Breast epithelium (tissue), 4 donors: Measurements from ENCODE around the gene GCH1. TPM values are rescaled to one million over a fixed set of nuclear protein-coding genes. Genes with fewer than 3 reads are reported as not detected.

Experiments
- DNase-seq, 2 donors: peaks; one replicate each; pipeline ENCODE4 v3.0.0-alpha.2; 2019; ENCODE audit warnings: low spot score in 2 of 2
- H3K27ac ChIP-seq, 2 donors: fragments of 200-600 bp; sonication (generic) in 1 of 2; one replicate each; pipeline ENCODE4 v1.5.1; 2016 to 2019; ENCODE audit warnings: mild to moderate bottlenecking in 1 of 2
- H3K27me3 ChIP-seq, 2 donors: fragments of 200-600 bp; sonication (generic) in 1 of 2; one replicate each; pipeline versions ENCODE4 v1.5.1 to v1.6.0; 2017 to 2019; ENCODE audit warnings: control low read depth in 1 of 2, mild to moderate bottlenecking in 1 of 2
- H3K36me3 ChIP-seq: fragments of 200-600 bp; one replicate; pipeline ENCODE4 v1.5.1; 2019
- H3K4me1 ChIP-seq, 2 donors: fragments of 200-600 bp; sonication (generic); one replicate each; pipeline ENCODE4 v1.5.1; 2016 to 2019; ENCODE audit warnings: control low read depth in 1 of 2
- H3K4me3 ChIP-seq, 3 donors: fragments of 200-600 bp; sonication (generic); 1 replicate in 2 of 3; 2 replicates in 1 of 3; pipeline ENCODE4 v1.5.1; 2016 to 2019; ENCODE audit warnings: mild to moderate bottlenecking in 3 of 3, moderate library complexity in 2 of 3
- H3K9me3 ChIP-seq, 2 donors: fragments of 200-600 bp; sonication (generic) in 1 of 2; one replicate each; pipeline ENCODE4 v1.5.1; 2016 to 2019; ENCODE audit warnings: control low read depth in 1 of 2
- POLR2A ChIP-seq: fragments of 450-650 bp; IDR thresholded peaks from one replicate; pipeline ENCODE4 v1.6.1; 2016; ENCODE audit warnings: antibody characterized with exemption, mild to moderate bottlenecking, moderate library complexity
- POLR2AphosphoS5 ChIP-seq, 3 donors: sonication (generic); formaldehyde crosslinking; IDR thresholded peaks; one replicate each; pipeline ENCODE4 v1.6.1; 2017; ENCODE audit warnings: antibody characterized with exemption in 3 of 3
- intact Hi-C: fragments of 100-400 bp; cut with DNase I; formaldehyde crosslinking; loops from one replicate; pipeline ENCODE4 v1.15.1; 2023; ENCODE audit warnings: low total_unique reads
- total RNA-seq, 3 donors: library from RNA; depleted of rRNA; stranded (reverse); fragments of >200 nt; gene quantifications; one replicate each; pipeline ENCODE4 v1.1.0, GENCODE V29; 2016
- TF ChIP-seq, protein P1 (sequence below), 3 donors: fragments of 450-650 bp; IDR thresholded peaks; one replicate each; pipeline ENCODE4 v1.5.1; 2016 to 2017; ENCODE audit warnings: antibody characterized with exemption in 3 of 3, mild to moderate bottlenecking in 3 of 3, moderate library complexity in 3 of 3

The GCH1 gene
- total RNA-seq, 3 donors from 2014 or later, result 3.4 to 20.1 (median 19.3) TPM

DNA sequence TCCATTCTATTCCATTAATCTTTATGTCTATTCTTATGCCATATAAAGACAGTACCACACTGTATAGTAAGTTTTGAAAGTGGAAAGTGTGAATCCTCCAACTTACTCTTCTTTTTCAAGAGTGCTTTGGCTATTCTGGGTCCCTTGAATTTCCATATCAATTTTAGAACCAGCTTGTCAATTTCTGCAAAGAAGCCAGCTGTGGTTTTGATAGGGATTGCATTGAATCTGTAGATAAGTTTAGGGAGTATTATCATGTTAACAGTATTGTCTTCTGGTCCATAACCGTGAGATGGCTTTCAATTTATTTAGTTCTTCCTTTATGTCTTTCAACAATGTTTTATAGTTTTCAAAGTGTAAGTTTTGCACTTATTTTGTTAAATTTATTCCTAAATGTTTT, 34.2 kb upstream of the GCH1 start:
- H3K4me3 ChIP-seq, result no peak overlapping the region

DNA sequence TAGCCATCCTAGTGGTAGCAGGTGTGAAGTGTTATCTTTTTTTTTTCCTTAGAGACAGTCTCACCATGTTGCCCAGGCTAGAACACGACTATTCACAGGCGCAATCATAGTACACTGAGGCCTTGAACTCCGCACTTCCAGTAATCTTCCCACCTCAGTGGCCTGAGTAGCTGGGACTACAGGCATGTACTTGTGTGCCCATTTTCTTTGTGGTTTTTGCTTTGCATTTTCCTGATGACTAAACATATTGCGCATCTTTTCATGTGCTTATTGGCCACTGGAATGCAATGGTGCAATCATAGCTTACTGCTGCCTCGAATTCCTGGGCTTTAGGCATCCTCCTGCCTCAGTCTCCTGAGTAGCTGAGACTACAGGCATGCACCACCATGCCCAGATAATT, 33.3 kb upstream of the GCH1 start:
- Histone ChIP-seq H3K27me3 (no peaks in the 10 kb centered on the region), H3K4me1 (no peaks in the 10 kb centered on the region), H3K4me3 (no peak overlapping the region), H3K36me3 (no peaks in the 10 kb centered on the region), H3K9me3 (no peaks in the 10 kb centered on the region), H3K27ac (no peak overlapping the region)
- TF ChIP-seq, protein P1, sequence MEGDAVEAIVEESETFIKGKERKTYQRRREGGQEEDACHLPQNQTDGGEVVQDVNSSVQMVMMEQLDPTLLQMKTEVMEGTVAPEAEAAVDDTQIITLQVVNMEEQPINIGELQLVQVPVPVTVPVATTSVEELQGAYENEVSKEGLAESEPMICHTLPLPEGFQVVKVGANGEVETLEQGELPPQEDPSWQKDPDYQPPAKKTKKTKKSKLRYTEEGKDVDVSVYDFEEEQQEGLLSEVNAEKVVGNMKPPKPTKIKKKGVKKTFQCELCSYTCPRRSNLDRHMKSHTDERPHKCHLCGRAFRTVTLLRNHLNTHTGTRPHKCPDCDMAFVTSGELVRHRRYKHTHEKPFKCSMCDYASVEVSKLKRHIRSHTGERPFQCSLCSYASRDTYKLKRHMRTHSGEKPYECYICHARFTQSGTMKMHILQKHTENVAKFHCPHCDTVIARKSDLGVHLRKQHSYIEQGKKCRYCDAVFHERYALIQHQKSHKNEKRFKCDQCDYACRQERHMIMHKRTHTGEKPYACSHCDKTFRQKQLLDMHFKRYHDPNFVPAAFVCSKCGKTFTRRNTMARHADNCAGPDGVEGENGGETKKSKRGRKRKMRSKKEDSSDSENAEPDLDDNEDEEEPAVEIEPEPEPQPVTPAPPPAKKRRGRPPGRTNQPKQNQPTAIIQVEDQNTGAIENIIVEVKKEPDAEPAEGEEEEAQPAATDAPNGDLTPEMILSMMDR (IDR thresholded peaks at IDR 0.05), result no peak
- TF ChIP-seq POLR2AphosphoS5 (IDR thresholded peaks at IDR 0.05), result no peak
- TF ChIP-seq POLR2A, result no peak
- DNase-seq, result no peak
- intact Hi-C loops, result no loop called here

More for the DNA sequence above, 34.2 kb upstream of the GCH1 start:
- DNase-seq, result no peak
- H3K4me1 ChIP-seq, result no peaks in the 10 kb centered on the region
- H3K27me3 ChIP-seq, result no peaks in the 10 kb centered on the region
- intact Hi-C loops, result no loop called here
- TF ChIP-seq POLR2AphosphoS5 (IDR thresholded peaks at IDR 0.05) (no peak), POLR2A (no peak)
- TF ChIP-seq, protein P1 (IDR thresholded peaks at IDR 0.05), result no peak
- no peaks in the 10 kb centered on the region for H3K36me3 ChIP-seq
- H3K27ac ChIP-seq, result no peak overlapping the region
- no peaks in the 10 kb centered on the region for H3K9me3 ChIP-seq

DNA sequence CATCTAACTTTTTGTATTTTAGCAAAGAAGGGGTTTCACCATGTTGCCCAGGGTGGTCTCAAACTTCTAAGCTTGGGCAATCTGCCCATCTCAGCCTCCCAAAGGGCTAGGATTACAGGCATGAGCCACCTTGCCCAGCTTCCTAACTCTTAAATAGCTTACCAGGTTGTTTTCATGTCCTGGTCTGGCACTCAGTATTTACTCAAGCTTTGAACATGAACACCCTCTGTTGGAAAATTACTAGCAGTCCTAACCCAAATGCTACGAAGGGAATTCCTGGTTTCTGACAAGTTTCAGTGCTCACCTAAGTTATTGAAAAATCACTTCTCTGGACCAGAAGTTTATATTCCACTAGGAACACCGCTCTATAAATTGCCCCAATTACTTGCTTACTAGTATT, 32.5 kb upstream of the GCH1 start:
- no peak for TF ChIP-seq POLR2AphosphoS5 (IDR thresholded peaks at IDR 0.05)
- TF ChIP-seq POLR2A, result no peak
- intact Hi-C loops, result no loop called here
- H3K9me3 ChIP-seq, result no peaks in the 10 kb centered on the region

DNA sequence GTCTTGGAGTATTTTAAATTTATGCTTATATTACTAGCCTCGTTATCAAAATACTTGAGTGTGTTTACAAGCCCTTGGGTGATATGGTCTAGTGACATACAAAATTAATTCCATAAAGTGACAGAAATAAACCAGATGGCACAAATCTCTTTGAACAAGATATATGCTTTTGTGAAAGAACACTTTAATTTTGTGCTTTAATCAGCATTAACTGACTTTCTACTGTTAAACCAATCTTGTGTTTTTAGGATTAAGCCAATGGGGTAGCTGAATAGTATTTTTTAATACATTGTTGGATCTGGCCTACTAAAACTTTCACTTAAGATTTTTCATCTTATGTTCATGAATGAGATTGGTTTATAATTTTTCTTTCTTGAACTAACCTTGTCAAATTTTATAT, 30.4 kb upstream of the GCH1 start:
- H3K9me3 ChIP-seq, result no peaks in the 10 kb centered on the region
- H3K4me1 ChIP-seq, result no peaks in the 10 kb centered on the region
- no peaks in the 10 kb centered on the region for H3K36me3 ChIP-seq
- intact Hi-C loops, result no loop called here
- no peak overlapping the region for H3K27ac ChIP-seq
- no peaks in the 10 kb centered on the region for H3K27me3 ChIP-seq
- H3K4me3 ChIP-seq, result no peak overlapping the region
- no peak for TF ChIP-seq POLR2AphosphoS5 (IDR thresholded peaks at IDR 0.05)
- TF ChIP-seq, protein P1 (IDR thresholded peaks at IDR 0.05), result no peak
- no peak for TF ChIP-seq POLR2A
- DNase-seq, result no peak

More for the DNA sequence above, 32.5 kb upstream of the GCH1 start:
- H3K4me3 ChIP-seq, result no peak overlapping the region
- no peaks in the 10 kb centered on the region for H3K27me3 ChIP-seq
- H3K4me1 ChIP-seq, result no peaks in the 10 kb centered on the region
- H3K36me3 ChIP-seq, result no peaks in the 10 kb centered on the region
- DNase-seq, result no peak
- no peak overlapping the region for H3K27ac ChIP-seq

DNA sequence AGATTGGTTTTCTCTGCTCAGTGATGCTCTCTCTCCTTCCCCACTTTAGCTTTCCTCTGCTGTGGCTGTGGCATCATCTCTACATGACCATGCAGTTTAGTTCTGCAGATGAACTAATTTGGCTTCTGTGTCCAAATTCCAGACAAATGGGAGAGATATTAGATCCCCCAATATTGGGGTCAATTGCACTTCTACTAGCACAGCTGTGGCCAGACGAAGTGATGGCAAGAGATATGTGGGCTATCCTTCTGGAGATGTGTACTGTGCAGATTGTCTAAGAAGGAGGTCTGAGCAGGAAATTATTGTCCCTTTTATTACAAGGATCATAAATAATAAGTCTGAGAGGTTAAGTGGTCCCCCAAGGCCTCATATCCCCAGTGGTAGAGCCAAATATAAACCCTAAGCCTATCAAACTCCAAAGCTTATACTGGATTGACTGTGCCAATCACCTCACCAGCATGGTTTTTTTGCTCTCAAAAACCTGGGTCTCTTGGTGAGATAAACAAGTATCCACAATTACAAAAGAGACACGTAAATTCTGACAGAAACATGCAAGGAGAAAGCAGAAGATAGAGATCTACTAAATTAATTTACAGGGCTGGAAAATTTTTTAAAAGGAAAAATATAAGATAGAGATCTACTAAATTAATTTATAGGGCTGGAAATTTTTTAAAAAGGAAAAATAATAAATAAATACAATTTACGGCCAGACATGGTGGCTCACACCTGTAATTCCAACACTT, 29.1 kb upstream of the GCH1 start:
- Histone ChIP-seq H3K27me3 (no peaks in the 10 kb centered on the region), H3K27ac (no peak overlapping the region), H3K9me3 (no peaks in the 10 kb centered on the region), H3K36me3 (no peaks in the 10 kb centered on the region), H3K4me1 (no peaks in the 10 kb centered on the region), H3K4me3 (no peak overlapping the region)
- intact Hi-C loops, result no loop called here
- no peak for DNase-seq
- no peak for TF ChIP-seq POLR2AphosphoS5 (IDR thresholded peaks at IDR 0.05)
- no peak for TF ChIP-seq POLR2A
- TF ChIP-seq, protein P1 (IDR thresholded peaks at IDR 0.05), result no peak
